ENCODE measurements around the gene CCDC181.
"Not testable (repeated sequence)": the region's sequence is repeated elsewhere in the genome, so short reads cannot be mapped to it uniquely, and the experiment has no call there.

DNA sequence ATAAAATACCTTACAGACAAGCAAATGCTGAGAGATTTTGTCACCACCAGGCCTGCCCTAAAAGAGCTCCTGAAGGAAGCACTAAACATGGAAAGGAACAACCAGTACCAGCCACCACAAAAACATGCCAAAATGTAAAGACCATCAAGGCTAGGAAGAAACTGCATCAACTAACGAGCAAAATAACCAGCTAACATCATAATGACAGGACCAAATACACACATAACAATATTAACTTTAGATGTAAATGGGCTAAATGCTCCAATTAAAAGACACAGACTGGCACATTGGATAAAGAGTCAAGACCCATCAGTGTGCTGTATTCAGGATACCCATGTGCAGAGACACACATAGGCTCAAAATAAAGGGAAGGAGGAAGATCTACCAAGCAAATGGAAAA, 24.7 kb downstream of the CCDC181 start:
- TF ChIP-seq, protein P1, sequence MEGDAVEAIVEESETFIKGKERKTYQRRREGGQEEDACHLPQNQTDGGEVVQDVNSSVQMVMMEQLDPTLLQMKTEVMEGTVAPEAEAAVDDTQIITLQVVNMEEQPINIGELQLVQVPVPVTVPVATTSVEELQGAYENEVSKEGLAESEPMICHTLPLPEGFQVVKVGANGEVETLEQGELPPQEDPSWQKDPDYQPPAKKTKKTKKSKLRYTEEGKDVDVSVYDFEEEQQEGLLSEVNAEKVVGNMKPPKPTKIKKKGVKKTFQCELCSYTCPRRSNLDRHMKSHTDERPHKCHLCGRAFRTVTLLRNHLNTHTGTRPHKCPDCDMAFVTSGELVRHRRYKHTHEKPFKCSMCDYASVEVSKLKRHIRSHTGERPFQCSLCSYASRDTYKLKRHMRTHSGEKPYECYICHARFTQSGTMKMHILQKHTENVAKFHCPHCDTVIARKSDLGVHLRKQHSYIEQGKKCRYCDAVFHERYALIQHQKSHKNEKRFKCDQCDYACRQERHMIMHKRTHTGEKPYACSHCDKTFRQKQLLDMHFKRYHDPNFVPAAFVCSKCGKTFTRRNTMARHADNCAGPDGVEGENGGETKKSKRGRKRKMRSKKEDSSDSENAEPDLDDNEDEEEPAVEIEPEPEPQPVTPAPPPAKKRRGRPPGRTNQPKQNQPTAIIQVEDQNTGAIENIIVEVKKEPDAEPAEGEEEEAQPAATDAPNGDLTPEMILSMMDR (IDR thresholded peaks at IDR 0.05), result not testable (repeated sequence)
- not testable (repeated sequence) for TF ChIP-seq ZFX (IDR thresholded peaks at IDR 0.05; ENCODE audit: borderline replicate concordance)

Measured in 22Rv1 (cell line).